Suppressor macrophage (primary cell): Measurements from ENCODE around the gene OR1J2.
A peak's percentile ranks its signal among the peaks of the same experiment; 100 is the strongest.
"Not testable (repeated sequence)": the region's sequence is repeated elsewhere in the genome, so short reads cannot be mapped to it uniquely, and the experiment has no call there.

Experiments used
- DNase-seq, 4 experiments: peaks; one replicate each; pipeline ENCODE4 v3.0.0-alpha.2; 2020 to 2022
- total RNA-seq, 17 experiments: gene quantifications; one replicate each; lab custom pipeline; 2026; ENCODE audit warnings: mixed read lengths in 6 of 17, inconsistent platforms in 3 of 17; lab: John Stamatoyannopoulos, UW

The OR1J2 gene
- total RNA-seq: 0 to 0.44 (median 0) reads per million in 17 experiments

DNA sequence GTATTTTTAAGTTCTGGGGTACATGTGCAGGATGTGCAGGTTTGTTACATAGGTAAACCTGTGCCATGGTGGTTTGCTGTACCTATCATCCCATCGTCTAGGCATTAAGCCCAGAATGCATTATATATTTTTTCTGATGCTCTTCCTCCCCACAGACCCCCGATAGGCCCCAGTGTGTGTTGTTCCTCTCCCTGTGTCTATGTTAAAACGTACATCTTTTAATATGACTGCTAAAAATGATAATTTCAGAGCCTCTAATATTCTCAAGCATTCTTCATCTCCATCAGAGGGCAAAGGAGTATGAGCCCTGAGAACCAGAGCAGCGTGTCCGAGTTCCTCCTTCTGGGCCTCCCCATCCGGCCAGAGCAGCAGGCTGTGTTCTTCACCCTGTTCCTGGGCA is at the start of gene OR1J2:
TSS of gene OR1J2 (plus strand) at position 301 of the 400 bp plus-strand sequence. CDS start at position 301, 0 bp downstream.
- no peak for DNase-seq

DNA sequence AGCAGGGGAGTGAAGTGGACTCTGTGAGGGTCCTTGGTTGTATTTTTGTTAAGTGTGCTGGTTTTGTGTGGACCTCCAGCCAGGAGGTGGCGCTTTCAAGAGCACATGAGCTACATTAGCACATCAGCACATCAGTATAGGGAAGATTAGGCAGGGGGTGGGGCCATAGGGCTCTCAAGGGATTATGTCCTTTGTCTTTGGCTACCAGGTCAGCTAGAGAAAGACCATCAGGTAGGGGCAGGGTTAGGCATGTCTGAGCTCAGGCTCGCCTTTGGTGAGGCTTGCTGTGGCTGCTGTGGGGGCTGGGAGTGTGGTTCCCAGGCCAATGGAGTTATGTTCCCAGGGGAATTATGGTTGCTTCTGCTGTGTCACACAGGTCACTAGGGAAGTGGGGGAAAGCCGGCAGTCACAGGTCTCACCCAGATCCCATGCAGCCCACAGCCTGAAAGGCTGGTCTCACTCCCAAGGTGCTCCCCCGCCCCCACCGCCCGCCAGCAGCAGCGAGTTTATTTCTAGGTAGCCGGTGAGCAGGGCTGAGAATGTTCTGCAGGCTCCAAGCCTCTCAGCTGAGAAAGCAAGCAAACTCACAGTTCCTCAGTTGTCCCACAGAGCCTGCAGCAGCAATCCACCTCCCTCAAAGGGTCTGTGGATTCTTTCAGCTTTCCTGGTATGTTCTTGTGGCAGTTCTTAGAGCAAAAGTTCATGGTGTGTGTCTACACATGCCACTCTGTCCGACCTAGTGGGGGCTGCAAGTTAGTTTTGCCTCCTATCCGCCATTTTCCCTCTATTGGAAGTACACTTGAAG is 46.6 kb upstream of the OR1J2 start:
- DNase-seq: peak; percentile 11 to 42 (median 27)

DNA sequence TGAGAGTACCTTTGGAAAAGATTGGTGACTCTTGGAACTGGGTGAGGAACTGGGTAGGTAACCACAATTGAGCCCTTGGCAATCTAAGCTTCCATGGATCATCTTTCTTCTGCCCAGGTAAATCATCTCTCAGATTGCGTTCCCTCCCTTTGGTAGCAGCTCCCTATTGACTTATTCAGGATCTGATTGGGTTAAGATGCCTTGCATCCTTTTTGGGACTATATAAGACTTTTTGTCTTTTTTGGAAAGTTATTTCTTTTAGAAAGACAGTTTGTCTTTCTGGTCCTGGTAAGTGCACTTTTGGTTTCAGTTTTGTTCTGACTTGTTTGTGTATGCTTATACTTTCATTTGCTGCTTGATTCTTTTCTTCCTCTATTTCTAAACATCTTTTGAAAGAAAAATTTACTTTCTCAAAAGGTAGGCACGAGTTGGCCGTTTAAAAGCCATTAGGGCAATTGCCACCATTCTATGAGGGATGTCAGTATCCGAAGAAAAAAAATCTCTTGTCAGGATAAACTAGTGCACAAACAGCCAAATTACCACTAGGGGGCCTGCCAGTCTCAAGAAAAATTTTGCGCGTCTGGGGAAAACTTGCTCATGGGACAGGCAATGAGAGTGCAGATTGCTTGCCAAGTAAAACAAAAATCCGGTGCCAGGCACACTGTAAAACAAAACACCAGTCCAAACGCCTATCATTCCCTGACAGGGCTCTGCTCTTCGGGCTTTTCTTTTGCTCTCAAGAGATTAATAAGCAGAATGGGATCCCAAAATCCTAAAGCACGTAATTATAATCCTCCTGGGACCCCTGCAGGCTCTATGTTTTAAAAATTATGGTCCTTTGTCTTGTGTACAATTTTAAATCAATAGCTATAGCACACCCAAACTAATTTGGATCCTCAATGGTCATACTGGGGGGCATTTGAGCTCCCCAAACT is 45.7 kb upstream of the OR1J2 start:
- DNase-seq: peak; percentile 83 to 90 (median 84)

DNA sequence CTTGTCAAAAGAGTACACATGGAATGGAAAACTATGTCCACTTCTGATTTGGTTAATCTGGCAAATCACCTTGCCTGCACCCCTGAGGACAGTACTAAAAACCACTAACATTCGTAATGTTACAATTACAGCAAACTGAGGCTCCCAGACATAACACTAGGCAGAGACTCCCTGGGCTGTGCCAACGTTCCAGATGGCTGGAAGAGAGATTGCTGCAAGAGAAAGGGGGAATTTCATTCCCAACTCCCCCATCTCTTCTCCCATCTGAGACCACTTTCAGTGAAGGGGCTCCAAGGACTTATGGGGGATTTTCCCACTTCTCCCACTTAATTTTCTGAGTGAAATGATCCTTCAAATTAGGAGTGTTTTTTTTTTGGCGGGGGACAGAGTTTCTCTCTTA is 44.1 kb upstream of the OR1J2 start:
- no peak for DNase-seq

DNA sequence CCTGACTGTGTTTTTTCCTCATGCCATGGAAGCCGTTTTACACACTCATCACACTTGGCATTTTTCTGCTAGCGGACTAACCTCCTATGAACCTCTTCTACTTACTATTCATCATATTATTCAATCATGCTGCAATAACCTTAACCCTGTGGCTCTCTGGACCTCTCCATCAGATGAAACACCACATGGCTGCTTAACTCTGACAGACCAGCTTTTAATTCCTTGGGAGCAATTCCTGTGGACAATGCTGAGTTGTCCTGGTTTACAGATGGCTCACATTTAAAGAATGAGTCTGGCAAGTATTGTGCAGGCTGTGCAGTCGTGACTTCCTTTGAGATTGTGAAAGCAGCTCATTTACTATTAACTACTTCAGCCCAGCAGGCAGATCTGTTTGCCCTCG is 41.9 kb upstream of the OR1J2 start:
- no peak for DNase-seq

DNA sequence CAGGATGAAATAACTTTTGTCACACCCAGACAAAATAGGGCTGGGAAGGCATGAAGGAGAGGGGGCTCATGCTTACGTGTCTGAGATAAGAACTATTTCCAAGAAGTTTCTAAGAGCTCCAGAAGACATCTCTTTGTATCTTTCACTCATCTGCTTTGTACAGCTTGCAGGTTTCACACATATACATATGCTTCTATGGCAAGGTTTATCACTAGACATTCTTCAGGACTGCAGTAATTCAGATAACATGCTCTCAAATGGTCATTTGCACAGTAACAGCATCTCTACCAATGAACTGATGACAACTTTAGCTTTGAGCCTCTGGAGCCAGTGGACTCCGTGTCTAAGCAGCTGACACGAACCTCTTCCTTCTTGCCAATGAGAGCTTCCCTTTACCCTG is 36.0 kb upstream of the OR1J2 start:
- no peak for DNase-seq

- no peak for DNase-seq
These were observed 34.9 kb upstream of the OR1J2 start for GRCh38 chr9:122475717-122476116.

DNA sequence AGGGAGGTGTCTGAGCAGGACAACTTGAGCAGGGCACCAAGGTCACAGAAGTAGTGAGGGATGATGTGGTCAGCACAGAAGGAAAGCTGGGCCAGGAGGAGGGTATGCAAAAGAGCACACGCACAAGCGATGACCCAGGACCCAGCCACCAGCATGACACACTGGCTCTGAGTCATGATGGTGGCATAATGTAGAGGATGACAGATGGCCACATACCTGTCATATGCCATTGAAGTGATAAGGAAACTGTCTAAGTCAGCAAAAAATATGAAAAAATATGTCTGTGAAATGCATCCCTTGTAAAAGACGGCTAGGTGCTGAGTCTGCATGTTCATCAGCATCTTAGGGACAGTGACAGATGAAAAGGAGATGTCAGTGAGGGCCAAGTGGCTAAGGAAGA is 33.3 kb upstream of the OR1J2 start:
- no peak for DNase-seq

DNA sequence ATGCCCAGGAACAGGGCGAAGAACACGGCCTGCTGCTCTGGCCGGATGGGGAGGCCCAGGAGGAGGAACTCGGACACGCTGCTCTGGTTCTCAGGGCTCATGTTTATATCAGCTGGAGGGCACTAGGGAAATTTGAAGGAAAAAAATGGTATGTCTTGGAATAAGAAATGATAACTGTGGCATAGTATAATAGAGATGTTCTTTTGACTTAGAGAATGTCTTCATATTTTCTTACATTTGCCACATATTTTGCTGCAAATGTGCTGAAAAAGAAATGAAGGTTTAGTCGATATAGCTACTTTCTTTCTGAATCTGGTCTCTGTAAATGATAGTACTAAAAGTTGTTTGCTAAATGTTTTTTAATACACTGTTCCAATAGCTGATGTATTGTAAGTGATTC is 32.8 kb upstream of the OR1J2 start, which contains the start of gene OR1J1:
TSS of gene OR1J1 (minus strand) at position 101 of the 400 bp plus-strand sequence. CDS start at position 101, 0 bp downstream.
- no peak for DNase-seq

DNA sequence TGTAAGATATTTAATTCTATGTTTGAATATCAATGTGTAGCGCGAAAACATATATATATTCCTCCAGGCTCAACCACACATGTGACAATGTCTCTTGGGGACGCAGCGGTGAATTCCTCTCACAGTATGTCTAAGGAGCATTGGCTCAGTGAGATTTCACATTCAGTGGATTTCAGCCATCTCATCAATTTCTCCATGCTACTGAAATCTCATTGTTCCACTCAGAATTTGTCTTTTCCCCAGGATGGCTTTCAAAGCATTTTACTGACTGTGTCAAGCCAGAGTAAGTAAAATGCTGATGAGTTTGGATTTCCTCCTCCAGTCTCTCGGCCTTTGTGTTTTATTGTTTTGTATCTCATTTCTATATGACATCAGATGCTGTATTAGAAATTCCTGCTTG is 31.5 kb upstream of the OR1J2 start:
- no peak for DNase-seq

DNA sequence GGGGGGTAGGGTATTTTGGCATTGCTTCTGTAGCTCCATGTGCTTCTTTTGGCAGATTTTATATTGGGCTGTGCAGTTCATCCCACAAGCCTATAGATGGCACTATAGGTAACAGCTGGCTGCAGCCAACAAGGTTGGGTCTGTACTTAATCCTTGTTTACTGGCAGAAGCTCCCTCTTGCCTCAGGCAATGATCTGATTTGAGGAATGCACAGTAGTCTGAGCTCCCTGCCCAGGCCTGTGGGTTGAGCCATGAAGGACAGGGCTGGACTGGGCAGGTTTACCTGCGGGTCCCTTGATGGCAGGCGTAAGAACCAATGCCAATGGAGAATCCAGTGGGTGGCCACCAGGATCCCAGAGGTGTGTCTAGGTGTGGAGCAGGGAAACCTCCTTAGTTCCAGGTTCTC is 11.7 kb upstream of the OR1J2 start:
- DNase-seq: peak; percentile 41 to 60 (median 51)

DNA sequence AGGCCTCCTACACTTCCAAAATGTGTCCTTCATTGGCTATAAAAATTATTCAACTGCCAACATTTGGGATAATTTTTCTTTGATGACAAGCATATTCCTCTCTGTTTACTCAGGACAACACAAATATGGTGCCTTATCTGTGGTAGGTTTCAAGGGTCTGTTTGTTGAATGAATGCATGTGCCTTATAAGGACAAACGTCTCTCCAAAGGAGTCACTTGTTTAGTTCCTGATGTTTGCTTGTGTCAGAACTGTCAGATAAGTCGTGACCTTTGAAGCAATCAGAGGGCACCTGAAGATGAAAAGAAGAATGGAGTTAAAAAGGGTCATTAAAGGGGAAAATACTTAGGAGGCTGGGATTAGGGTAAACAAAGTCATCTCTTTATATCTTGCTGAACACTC is 3.6 kb upstream of the OR1J2 start:
- DNase-seq: no peak

DNA sequence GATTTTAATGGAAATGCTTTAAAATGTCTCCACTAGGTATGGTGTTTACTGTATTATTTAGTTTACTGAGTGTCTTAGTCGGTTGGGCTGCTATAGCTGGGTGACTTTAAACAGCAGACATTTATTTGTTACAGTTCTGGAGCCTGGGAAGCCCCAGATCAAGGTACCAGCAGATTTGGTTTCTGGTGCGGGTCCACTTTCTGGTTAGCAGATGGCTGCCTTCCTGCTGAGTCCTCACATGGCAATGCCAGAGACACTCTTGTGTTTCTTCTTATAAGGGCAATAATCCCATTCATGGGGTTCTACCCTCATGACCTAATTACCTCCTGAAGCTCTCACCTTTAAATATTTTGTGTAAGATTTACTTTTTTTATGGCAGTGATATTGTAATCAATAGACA is 7.6 kb downstream of the OR1J2 start:
- DNase-seq: no peak

- no peak for DNase-seq
These were observed 8.2 kb downstream of the OR1J2 start, which contains the start of gene OR1J4 for GRCh38 chr9:122518841-122519240. TSS of gene OR1J4 (plus strand) at chr9:122519141. CDS start at chr9:122519141, 0 bp downstream.

DNA sequence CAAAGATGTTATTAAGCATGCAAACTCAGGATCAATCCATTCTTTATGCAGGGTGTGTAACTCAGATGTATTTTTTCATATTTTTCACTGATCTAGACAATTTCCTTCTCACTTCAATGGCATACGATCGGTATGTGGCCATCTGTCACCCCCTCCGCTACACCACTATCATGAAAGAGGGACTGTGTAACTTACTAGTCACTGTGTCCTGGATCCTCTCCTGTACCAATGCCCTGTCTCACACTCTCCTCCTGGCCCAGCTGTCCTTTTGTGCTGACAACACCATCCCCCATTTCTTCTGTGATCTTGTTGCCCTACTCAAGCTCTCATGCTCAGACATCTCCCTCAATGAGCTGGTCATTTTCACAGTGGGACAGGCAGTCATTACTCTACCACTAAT is 8.8 kb downstream of the OR1J2 start:
- no peak for DNase-seq

GRCh38 chr9:122526602-122527001 is 16.0 kb downstream of the OR1J2 start:
- DNase-seq: no peak

- DNase-seq: no peak
These were observed 16.6 kb downstream of the OR1J2 start, which contains the start of gene OR1N1 for GRCh38 chr9:122527193-122527592. TSS of gene OR1N1 (minus strand) at chr9:122527293. CDS start at chr9:122527293, 0 bp downstream.

GRCh38 chr9:122531157-122531556 is 20.6 kb downstream of the OR1J2 start:
- not testable (repeated sequence) for DNase-seq

- no peak for DNase-seq
These were observed 25.5 kb downstream of the OR1J2 start for GRCh38 chr9:122536134-122536533.

DNA sequence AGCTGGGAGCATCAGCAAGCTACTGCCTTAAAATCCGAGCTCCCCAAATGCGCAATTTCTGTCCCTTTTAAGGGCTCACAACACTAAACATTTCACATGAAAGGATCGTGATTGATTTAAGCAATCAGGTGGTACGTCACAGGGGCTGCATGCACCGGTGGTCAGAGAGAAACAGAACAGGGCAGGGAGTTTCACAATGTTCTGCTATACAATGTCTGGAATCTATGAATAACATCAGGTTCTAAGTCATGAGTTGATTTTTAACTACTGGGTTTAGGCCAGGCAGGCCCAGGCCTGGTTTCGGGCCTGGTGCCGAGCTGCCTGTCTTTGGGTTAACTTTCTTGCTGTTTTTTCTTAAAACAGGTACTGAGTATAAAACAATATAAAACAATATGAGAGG is 26.5 kb downstream of the OR1J2 start:
- DNase-seq: not testable (repeated sequence)

DNA sequence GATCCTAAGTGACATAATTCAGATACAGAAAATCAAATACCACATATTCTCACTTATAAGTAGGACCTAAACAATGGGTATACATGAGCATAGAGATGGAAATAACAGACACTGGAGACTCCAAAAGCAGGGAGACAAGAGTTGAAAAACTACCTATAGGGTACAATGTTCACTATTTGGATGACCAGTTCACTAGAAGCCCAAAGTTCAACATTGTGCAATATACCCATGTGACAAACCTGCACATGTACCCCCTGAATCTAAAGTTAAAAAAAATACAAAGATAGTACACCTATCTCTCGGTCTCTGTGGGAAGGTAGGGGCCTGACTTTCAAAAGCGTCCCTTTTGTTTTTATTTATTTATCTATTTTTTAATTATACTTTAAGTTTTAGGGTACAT is 28.2 kb downstream of the OR1J2 start:
- no peak for DNase-seq

DNA sequence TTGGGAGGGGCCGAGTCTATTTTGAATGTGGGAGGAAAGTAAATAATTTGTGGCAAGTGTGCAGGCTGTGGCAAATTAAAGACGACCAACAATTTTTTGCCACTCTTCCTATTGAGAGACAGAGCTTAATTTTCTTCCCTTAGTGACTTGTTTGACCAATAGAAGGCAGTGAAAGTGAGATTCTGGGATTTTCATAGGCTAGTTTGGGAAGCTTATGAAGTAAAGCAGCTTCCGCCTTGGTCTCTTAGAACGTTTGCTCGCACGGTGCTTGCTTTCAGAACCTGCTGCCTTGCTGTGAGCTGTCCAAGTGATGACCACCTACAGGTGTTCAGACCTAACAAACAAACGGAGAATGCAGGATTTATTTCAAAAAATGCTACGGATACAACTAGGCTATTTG is 35.6 kb downstream of the OR1J2 start:
- DNase-seq: no peak

DNA sequence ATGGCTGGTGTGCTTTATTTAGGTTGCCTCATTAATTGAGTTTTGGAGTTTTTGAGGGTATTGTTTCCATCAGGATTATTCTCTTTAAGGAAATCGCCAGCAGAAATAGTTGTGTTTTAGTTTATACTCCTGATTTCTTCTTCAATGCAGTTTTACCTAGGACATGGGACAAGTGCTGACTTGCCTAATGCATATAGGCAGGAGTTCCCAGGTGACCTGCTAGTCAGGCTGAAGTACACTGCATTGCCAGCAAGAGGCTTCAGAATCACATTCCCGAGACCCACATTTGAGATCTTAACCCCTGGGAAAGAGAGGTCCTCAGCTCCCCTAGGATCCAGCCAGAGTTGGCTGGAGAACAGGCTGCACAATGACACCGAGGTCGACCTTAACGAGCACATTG is 40.8 kb downstream of the OR1J2 start:
- no peak for DNase-seq
